Endometrial microvascular endothelial cells (primary cell): ENCODE results near the gene ARHGEF40. TPM values are rescaled to one million over a fixed set of nuclear protein-coding genes. Genes with fewer than 3 reads are reported as not detected.

ENCODE experiments used
- in situ Hi-C: cut with HindIII; loops from 2 replicates; pipeline ENCODE4 v1.10.0; 2017; ENCODE audit warnings: low sequenced_read_pairs, low pct_unique_long_range_greater_than_20kb; ENCODE audit errors: inconsistent ontology term
- total RNA-seq: library from RNA; depleted of rRNA; stranded (reverse); fragments of >200 nt; gene quantifications from one replicate; pipeline ENCODE4 v1.2.3, GENCODE V29; 2015; ENCODE audit errors: inconsistent ontology term

Gene ARHGEF40
- 2.9 TPM for total RNA-seq

- in situ Hi-C loops, result no loop called here
Observed at GRCh38 chr14:21070083-21070609, at the start of gene ARHGEF40. Gene ARHGEF40 (plus strand): TSS chr14:21070304. CDS start chr14:21070397, 93 bp downstream.

GRCh38 chr14:21020977-21021545, 49.0 kb upstream of the ARHGEF40 start:
- in situ Hi-C loops, result no loop called here

GRCh38 chr14:21022686-21023085, 47.4 kb upstream of the ARHGEF40 start:
- in situ Hi-C loops, result no loop called here

DNA sequence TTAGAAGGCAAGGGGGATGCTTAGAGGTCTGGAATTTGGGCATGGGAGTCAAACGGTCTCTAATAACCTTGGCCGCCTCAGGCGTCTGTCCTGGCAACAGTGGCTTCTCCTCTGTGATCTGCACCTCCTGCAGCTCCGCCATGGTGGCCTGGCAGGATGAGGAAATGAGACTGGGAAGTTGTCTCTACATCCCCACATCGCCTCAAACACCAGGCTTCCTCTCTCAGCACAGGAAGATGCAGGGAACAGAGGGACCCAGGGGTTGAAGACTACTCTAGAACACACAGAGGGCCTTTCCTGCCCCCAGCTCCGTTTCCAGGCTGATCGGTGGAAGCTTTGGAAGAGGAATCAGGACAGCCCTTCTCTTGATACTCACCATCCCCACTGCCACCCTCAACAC, 46.9 kb upstream of the ARHGEF40 start:
- in situ Hi-C loops, result no loop called here

DNA sequence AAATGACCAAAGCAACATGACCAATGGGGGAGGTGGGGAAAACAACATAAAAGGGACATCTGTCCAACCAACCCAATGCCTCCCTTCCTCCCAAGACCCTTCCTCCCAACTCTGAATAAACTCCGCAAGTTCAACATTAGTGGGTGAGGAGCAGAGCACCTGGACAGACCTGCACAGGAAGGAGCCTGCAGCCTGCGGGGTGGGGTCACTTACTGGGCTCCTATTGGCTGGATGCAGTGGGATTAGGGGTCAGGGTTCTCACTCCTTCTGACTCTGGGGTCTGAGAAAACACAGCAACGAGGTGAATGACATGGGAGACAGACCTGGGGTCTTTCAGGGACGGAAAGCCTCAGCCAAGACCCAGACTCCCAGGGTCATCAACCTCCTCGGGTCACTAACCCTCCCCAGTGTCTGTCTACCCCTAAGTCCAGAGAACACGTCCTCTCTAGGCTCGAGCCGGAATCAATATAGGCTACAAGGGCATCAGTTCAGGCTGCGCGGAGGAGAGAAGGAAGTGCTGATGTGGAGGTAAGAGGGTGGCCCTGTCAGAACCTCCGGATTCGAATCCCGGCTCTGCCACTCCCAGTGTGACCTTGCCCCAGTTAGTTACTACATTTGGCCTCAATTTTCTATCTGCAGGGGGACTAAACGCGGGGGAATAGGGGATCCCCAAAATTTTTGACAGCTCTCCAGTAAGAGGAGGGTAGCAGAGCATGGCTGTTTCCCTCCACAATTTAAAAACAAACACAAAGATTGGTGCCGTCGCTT, 46.1 kb upstream of the ARHGEF40 start:
- in situ Hi-C loops, result no loop called here

GRCh38 chr14:21024585-21025370, 45.3 kb upstream of the ARHGEF40 start, which contains the start of gene NDRG2:
Gene NDRG2 (minus strand): TSS chr14:21025061. CDS start chr14:21023315, 1,746 bp downstream.
- in situ Hi-C loops, result no loop called here

GRCh38 chr14:21025371-21026273, 44.5 kb upstream of the ARHGEF40 start:
- in situ Hi-C loops, result no loop called here

- in situ Hi-C loops, result no loop called here
Observed at GRCh38 chr14:21026274-21026987, 43.7 kb upstream of the ARHGEF40 start.

GRCh38 chr14:21026988-21027315, 43.2 kb upstream of the ARHGEF40 start:
- in situ Hi-C loops, result no loop called here

DNA sequence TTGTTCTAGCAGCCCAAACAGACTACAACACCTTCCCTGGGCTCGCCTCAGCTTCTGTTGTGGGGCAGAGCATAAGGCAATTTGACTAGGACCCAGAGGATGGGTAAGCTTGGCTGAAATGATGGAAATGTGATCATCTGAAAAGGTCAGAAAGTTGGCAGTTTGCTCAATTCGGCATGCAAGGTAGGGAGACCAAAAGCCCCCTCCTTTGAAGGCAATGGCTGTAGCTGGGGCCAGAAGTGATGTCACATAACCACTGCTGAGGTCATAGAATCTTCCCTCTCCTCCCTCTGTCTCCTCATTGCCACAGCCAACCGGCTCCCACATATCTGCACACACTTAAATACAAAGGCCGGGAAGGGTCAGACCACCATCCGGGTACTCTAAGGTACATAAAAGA, 40.2 kb upstream of the ARHGEF40 start, which contains the start of gene TPPP2:
TSS of gene TPPP2 (plus strand) at position 301 of the 400 bp plus-strand sequence. CDS start 365 bp downstream, outside the sequence.
- in situ Hi-C loops, result no loop called here

DNA sequence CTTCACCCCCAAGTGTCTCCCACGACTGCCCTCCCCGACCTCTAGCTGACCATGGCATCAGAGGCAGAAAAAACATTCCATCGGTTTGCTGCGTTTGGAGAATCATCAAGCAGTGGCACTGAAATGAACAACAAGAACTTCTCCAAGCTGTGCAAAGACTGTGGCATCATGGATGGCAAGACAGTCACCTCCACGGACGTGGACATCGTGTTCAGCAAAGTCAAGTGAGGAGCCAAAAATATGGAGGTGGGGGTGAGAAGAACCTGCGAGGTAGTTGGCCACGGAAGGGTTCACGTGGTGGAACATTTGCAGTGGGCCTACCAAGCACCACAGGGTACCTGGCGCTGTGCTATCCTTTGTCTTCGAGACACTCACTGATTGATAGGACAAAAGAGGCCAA, 39.6 kb upstream of the ARHGEF40 start:
- in situ Hi-C loops, result no loop called here

DNA sequence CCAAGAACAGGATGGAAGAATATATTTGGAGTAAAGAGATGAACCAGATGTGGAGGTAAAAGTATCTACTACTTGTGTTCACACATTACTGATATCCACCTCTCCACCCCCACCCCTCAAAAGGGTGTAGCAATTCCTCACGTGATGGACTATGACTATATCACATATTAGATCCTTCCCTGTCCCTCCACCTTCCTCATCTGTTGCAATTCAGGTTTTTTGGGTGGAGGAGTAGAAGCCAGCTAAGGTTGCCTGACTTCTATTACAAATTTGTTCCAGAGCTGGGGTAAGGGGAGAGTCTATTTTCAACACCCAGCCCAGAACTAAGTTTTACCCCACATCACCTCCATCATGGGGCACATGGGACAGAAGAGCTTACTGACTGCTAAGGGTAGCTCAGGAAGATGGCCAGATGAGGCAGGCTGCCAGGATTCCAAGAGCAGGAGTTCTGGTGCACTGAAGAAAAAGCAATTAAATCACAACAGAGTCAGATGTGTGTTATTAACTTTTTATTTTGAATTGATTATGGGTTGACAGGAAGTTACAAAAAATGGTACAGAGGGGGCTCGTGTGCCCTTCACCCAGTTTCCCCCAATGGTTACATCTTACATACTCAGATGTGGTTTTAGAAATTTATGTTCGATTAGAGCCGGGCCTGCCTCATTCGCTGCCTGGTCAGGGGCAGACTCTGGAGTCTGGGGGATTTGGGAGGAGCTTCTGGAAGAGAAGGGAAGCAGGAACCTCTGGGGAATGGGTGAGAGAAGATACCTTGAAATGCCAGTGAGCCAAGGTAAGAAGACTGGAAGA, 37.6 kb upstream of the ARHGEF40 start:
- in situ Hi-C loops, result no loop called here

DNA sequence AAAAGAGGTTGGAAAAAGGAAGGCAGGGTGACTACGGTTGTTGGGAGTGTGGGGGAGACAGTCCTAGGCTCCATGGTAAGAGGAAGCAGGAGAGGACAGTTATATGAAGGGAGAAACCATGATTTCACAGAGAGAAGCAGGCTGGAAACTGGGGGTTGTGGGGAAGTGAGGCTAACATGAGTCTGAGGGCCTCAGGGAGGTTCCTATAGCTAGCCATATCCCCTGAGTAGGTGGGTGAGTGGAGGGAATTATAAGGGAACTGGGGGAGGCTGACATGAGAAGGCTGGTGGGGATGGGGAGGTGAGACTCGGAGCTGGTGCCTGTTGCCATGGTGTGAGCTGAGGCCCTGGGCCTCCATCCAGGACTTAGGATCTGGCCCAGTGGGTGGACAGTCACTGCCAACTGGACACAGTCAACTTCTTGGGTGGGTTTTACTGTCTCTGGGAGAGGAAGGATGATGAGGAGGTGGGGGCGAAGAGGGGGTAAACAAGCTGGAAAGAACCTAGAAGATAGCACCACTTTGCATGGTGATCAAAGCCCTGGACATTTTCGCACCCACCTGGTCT, 36.9 kb upstream of the ARHGEF40 start:
- in situ Hi-C loops, result no loop called here

- in situ Hi-C loops, result no loop called here
Observed at GRCh38 chr14:21034707-21035106, 35.4 kb upstream of the ARHGEF40 start, which contains the start of gene RNASE13. Gene RNASE13 (minus strand): TSS chr14:21034807. CDS start chr14:21034288, 519 bp downstream.

GRCh38 chr14:21036751-21037150, 33.4 kb upstream of the ARHGEF40 start:
- in situ Hi-C loops, result no loop called here

DNA sequence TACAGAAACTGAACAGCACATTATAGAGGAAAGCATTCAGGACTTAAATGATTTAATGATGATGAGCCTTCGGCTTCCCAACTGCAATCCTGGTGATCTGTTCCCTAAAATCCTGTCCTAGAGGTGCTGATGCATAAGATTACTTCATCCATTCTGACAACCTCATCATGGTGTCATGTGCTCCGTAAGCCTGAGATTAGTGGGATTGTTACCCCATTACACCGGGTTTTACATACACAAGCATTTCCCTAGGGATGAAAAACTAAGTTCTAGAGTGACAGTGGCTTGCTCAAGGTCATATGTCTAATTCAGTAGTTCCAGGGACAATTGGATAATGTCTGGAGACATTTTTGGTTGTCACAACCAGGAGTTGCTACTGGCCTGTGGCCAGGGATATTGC, 32.9 kb upstream of the ARHGEF40 start:
- in situ Hi-C loops, result no loop called here
